Nephron progenitor cell (in vitro differentiated cells): ENCODE data around the gene BTBD19.
A peak's percentile ranks its signal among the peaks of the same experiment; 100 is the strongest.

ENCODE experiments used
- DNase-seq: peaks from one replicate; pipeline ENCODE4 v3.0.0; 2021
- H3K27ac Mint-ChIP-seq: 2 replicates; pipeline ENCODE4 v1.8.0; 2021; ENCODE audit warnings: mild to moderate bottlenecking, moderate library complexity, mixed read lengths
- H3K27me3 Mint-ChIP-seq: 2 replicates; pipeline ENCODE4 v1.8.0; 2021; ENCODE audit warnings: mild to moderate bottlenecking, low read depth, mixed read lengths; ENCODE audit not compliant: poor library complexity
- H3K36me3 Mint-ChIP-seq: 2 replicates; pipeline ENCODE4 v1.8.0; 2021; ENCODE audit warnings: low read depth, mixed read lengths
- H3K4me1 Mint-ChIP-seq: 2 replicates; pipeline ENCODE4 v1.8.0; 2021; ENCODE audit warnings: mixed read lengths
- H3K4me3 Mint-ChIP-seq: 2 replicates; pipeline ENCODE4 v1.8.0; 2021; ENCODE audit warnings: mild to moderate bottlenecking, moderate library complexity, mixed read lengths
- H3K9me3 Mint-ChIP-seq: 2 replicates; pipeline ENCODE4 v1.8.0; 2021; ENCODE audit warnings: mild to moderate bottlenecking, moderate library complexity, mixed read lengths
- CTCF ChIP-seq: fragments of 200-600 bp; sonication (generic); IDR thresholded peaks from 2 replicates; pipeline ENCODE4 v1.5.0; 2021; ENCODE audit warnings: antibody characterized with exemption

BTBD19 gene

GRCh38 chr1:44786138-44786840, 22.0 kb upstream of the BTBD19 start:
- H3K27ac Mint-ChIP-seq, result no peak overlapping the region

GRCh38 chr1:44786841-44787426, 21.4 kb upstream of the BTBD19 start:
- no peak overlapping the region for H3K27ac Mint-ChIP-seq
- H3K4me1 Mint-ChIP-seq, result peaks cover 51% of the 10 kb centered on the region
- H3K4me3 Mint-ChIP-seq, result peak overlapping the region; percentile 71
- H3K27me3 Mint-ChIP-seq, result peaks cover 23% of the 10 kb centered on the region
- no peak for DNase-seq
- TF ChIP-seq CTCF, result no peak
- peaks cover 7% of the 10 kb centered on the region for H3K36me3 Mint-ChIP-seq
- no peaks in the 10 kb centered on the region for H3K9me3 Mint-ChIP-seq

More at GRCh38 chr1:44786138-44786840, 22.0 kb upstream of the BTBD19 start:
- Mint-ChIP-seq H3K4me1 (peaks cover 45% of the 10 kb centered on the region), H3K27me3 (peaks cover 23% of the 10 kb centered on the region), H3K36me3 (peaks cover 13% of the 10 kb centered on the region), H3K9me3 (no peaks in the 10 kb centered on the region), H3K4me3 (peak overlapping the region; percentile 71)
- peak; percentile 87 for DNase-seq
- peak; percentile 100 for TF ChIP-seq CTCF

- Mint-ChIP-seq H3K9me3 (no peaks in the 10 kb centered on the region), H3K27me3 (peaks cover 23% of the 10 kb centered on the region), H3K4me1 (peaks cover 52% of the 10 kb centered on the region), H3K36me3 (peaks cover 4% of the 10 kb centered on the region), H3K27ac (no peak overlapping the region), H3K4me3 (no peak overlapping the region)
- TF ChIP-seq CTCF, result no peak
- DNase-seq, result no peak
Measured at GRCh38 chr1:44787506-44787905, 20.8 kb upstream of the BTBD19 start.

- Mint-ChIP-seq H3K9me3 (no peaks in the 10 kb centered on the region), H3K36me3 (peaks cover 2% of the 10 kb centered on the region), H3K4me1 (peaks cover 58% of the 10 kb centered on the region), H3K4me3 (no peak within 1 kb of the TSS), H3K27me3 (peaks cover 23% of the 10 kb centered on the region), H3K27ac (no peak within 1 kb of the TSS)
- DNase-seq, result no peak
- TF ChIP-seq CTCF, result no peak
Measured at GRCh38 chr1:44788120-44788860, 20.0 kb upstream of the BTBD19 start, which contains the start of gene BEST4. TSS of gene BEST4 (minus strand) at chr1:44788170. CDS start at chr1:44787705, 465 bp downstream.

GRCh38 chr1:44790968-44791801, 17.1 kb upstream of the BTBD19 start:
- no peak for TF ChIP-seq CTCF
- H3K4me1 Mint-ChIP-seq, result peaks cover 40% of the 10 kb centered on the region
- no peak for DNase-seq
- peaks cover 13% of the 10 kb centered on the region for H3K27me3 Mint-ChIP-seq
- H3K27ac Mint-ChIP-seq, result peak overlapping the region; percentile 78
- no peaks in the 10 kb centered on the region for H3K9me3 Mint-ChIP-seq
- no peak overlapping the region for H3K4me3 Mint-ChIP-seq
- H3K36me3 Mint-ChIP-seq, result no peaks in the 10 kb centered on the region
